ENCODE data around the gene VPS26A. TPM values are rescaled to one million over a fixed set of nuclear protein-coding genes. Genes with fewer than 3 reads are reported as not detected.

Gene VPS26A
- polyA plus RNA-seq, 1 donor from 2014 or later, result 27.6 TPM

DNA sequence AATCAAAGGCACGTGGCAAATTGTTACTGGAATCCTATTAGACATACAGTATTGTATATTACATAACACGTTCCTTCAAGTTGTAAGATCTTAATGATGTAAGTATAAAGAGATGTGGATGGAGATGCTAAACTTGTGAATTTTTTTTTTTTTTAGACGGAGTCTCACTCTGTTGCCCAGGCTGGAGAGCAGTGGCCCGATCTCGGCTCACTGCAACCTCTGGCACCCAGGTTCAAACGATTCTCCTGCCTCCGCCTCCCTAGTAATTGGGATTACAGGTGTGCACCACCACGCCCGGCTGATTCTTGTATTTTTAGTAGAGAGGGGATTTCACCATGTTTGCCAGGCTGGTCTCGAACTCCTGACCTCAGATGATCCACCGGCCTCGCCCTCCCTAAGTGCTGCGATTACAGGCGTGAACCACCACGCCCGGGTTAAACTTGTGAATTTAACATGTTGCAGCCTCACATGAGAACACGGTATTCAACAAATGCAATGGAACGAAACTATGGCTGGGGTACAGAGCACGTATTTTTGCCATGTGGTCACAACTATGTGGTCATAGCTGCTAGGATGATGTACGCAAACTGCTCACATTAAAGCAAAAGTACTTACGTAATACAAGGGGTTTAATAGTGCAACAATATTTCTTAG is 55.2 kb downstream of the VPS26A start:
- Mint-ChIP-seq H3K27me3 (no peaks in the 10 kb centered on the region), H3K4me1 (peaks cover 19 to 28% (median 23%) of the 10 kb centered on the region in 3 donors), H3K36me3 (no peaks in the 10 kb centered on the region), H3K4me3 (peak overlapping the region; percentile 86 to 98 (median 96)), H3K9me3 (no peaks in the 10 kb centered on the region), H3K27ac (peak overlapping the region; percentile 94 to 100 (median 100))

DNA sequence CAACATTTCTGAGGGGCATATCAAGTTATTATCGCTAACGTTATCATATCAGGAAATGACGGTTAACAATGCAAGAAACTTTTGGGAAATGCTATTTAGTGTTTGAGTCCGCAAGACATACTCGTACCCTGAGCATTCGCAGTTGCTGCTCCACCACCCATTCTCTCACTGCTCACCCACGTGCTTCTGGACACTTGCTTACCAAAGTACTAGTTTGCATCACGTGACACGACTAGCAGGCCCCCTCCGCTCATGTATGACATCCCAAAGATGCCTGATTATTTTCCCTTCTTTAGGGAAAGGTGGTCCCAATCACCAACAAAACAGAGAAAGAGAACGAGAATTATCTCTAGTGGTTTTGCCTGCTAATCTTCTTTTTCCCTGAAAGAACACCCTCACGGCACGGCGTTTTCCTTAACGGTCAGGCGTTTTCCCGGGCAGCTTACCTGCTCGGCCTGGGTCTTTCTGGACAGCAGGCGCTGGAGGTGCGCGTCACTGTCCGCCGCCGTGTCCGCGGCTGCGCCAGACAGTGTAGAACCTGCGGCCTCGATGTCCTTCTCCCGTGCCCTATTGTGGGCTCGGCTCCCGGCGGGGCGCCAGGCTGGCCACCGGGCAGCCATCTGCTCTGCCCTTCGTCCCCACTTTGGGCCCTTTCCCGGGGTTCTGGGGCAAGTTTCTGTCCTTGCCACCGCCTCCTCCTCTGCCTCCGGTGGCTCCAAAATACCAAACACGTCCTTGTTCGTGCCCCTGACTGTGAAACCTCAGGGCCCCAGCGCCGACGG is 56.0 kb downstream of the VPS26A start, which contains the start of gene SUPV3L1:
TSS of gene SUPV3L1 (plus strand) at position 492 of the 782 bp plus-strand sequence. CDS start at position 550, 58 bp downstream.
- Mint-ChIP-seq H3K4me1 (peaks cover 19 to 32% (median 23%) of the 10 kb centered on the region in 3 donors), H3K4me3 (peak within 1 kb of the TSS; percentile 86 to 98 (median 96)), H3K9me3 (no peaks in the 10 kb centered on the region), H3K27ac (peak within 1 kb of the TSS; percentile 94 to 100 (median 100)), H3K36me3 (no peaks in the 10 kb centered on the region), H3K27me3 (no peaks in the 10 kb centered on the region)

DNA sequence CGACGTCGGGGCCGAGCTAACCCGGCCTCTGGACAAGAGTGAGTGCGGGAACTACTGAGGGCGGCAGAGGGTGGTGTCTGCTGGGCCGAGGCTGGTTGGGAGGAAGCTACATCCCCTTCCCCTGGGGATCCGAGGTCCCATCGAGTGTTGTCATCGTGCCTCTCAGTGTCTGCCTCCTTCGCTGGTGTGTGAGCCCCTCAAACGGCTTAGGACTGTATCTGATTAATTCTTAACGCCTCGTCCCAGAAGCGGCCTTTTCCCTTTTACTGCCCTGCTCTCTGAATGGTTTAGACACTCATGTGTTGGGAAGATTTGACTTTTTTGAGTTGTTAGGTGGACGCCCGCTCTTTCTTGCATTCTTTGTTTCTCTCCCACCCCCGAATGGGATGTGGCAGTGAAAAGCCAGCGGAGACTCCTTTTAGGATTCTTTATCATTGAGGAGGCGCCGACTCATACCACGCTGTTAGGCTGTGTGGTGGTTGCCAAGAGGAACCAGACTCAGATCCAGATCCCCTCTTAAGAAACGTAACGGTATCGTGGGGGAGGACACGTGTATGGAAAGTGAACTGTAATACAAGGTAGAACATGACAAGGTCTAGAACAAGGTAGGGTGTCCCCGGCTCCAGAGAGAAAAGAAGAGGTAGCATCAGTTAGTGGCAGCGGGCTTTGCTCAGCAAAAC is 56.7 kb downstream of the VPS26A start:
- H3K36me3 Mint-ChIP-seq, result no peaks in the 10 kb centered on the region
- H3K9me3 Mint-ChIP-seq, result no peaks in the 10 kb centered on the region
- no peaks in the 10 kb centered on the region for H3K27me3 Mint-ChIP-seq
- H3K4me3 Mint-ChIP-seq, result peak overlapping the region; percentile 86 to 98 (median 96)
- peaks cover 19 to 33% (median 26%) of the 10 kb centered on the region in 3 donors for H3K4me1 Mint-ChIP-seq
- peak overlapping the region; percentile 94 to 100 (median 100) for H3K27ac Mint-ChIP-seq

DNA sequence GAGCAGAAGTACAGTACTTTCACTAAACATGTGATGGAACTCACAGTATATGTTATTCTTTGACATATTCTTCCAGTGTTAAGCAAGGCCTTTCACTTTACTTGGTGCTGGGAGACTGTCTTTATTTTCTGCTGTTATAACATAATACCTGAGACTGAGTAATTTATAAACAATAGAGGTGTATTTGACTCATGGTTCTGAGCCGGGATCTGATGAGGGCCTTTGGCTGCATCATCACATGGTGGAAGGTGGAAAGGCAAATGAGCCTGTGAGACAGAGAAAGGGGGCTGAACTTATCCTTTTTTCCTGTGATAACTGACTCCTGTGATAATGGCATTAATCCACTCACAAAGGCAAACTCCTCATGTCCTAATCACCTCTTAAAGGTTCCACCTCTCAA is 57.5 kb downstream of the VPS26A start:
- peak overlapping the region; percentile 94 to 100 (median 100) for H3K27ac Mint-ChIP-seq
- no peaks in the 10 kb centered on the region for H3K27me3 Mint-ChIP-seq
- no peaks in the 10 kb centered on the region for H3K9me3 Mint-ChIP-seq
- H3K4me1 Mint-ChIP-seq, result peaks cover 19 to 34% (median 26%) of the 10 kb centered on the region in 3 donors
- H3K36me3 Mint-ChIP-seq, result no peaks in the 10 kb centered on the region
- peak overlapping the region; percentile 86 to 98 (median 96) for H3K4me3 Mint-ChIP-seq

DNA sequence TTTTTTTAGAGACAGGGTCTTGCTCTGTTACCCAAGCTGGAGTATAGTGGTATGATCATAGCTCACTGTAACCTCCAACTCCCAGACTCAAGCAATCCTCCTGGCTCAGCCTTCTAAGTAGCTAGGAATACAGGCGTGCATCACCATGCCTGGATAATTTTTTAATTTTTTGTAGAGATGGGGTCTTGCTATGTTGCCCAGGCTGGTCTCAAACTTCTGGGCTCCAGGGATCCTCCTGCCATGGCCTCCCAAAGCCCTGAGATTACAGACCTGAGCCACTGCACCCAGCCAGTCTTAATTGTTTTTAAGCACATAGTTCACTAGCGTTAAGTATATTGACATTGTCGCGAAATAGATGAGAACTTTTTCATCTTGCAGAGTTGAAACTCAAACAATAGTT is 58.0 kb downstream of the VPS26A start:
- Mint-ChIP-seq H3K36me3 (no peaks in the 10 kb centered on the region), H3K27me3 (no peaks in the 10 kb centered on the region), H3K9me3 (no peaks in the 10 kb centered on the region), H3K4me1 (peaks cover 19 to 34% (median 26%) of the 10 kb centered on the region in 3 donors), H3K4me3 (peak overlapping the region in 1 of 4 donors; percentile 42), H3K27ac (no peak overlapping the region)

DNA sequence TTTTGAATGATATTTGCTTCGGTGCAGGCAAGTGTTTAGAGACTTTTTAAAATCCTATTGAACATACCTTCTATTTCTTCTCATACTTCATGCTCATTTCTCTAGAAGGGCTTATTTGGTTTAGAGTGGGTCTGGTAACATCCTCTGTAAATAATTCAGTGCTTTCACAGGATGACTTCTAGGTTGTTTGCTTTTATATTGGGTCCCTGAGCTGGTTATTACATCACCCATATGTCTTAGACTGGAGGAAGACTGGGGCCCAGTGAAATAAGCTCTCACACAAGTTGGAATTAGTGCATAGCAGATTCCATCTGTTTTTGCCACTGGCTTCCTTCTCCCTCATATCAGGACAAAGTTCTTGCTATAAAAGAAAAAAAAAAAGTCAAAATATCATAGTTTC is 62.5 kb downstream of the VPS26A start:
- no peaks in the 10 kb centered on the region for H3K9me3 Mint-ChIP-seq
- H3K36me3 Mint-ChIP-seq, result peaks cover 3% of the 10 kb centered on the region
- H3K27ac Mint-ChIP-seq, result peak overlapping the region in 1 of 3 donors; percentile 48
- H3K4me1 Mint-ChIP-seq, result peaks cover 4 to 18% (median 17%) of the 10 kb centered on the region in 3 donors
- H3K4me3 Mint-ChIP-seq, result peak overlapping the region in 1 of 4 donors; percentile 61
- no peaks in the 10 kb centered on the region for H3K27me3 Mint-ChIP-seq

DNA sequence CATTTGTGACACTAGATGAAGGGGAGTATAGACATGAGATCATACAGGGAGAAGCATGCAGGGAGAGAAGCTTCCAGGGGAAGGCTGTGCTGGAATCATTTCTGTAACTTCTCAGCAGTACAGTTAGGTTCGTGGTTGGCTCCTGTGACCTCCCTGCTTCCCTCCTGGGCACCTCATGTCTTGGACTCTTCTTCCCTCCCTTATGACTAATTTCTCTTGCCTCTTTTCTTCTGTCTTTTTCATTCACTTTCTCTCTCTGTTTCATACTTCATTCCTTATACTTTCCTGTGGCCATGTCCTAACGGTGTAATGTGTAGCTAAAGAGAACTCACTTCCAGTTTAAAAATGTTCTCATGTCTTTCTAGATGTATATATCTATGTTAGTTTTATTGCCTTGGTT is 77.1 kb downstream of the VPS26A start:
- Mint-ChIP-seq H3K4me1 (peaks cover 3 to 13% (median 10%) of the 10 kb centered on the region in 3 donors), H3K4me3 (no peak overlapping the region), H3K27me3 (no peaks in the 10 kb centered on the region), H3K36me3 (peaks cover 7% of the 10 kb centered on the region), H3K9me3 (no peaks in the 10 kb centered on the region), H3K27ac (peak overlapping the region in 2 of 3 donors; percentile 5 to 51)

DNA sequence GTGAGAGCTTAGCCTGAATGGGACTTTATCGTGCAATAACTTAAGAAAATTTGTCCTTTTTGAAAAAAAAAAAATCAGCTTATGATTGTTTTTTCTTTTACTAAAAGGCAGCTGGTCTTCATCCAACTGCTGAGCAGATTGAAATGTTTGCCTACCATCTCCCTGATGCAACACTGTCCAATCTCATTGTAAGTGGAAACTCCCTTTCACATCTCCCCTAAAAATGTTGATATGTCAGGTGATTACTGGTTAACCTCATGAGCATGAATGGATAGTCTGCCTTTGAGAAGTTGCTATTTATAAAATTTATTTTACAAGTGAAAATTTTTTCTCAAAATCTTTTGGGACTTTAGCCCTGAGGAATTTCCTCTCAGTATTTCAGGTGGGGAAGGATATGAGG is 78.4 kb downstream of the VPS26A start:
- no peaks in the 10 kb centered on the region for H3K9me3 Mint-ChIP-seq
- H3K27ac Mint-ChIP-seq, result peak overlapping the region; percentile 5 to 81 (median 53)
- no peaks in the 10 kb centered on the region for H3K27me3 Mint-ChIP-seq
- no peak overlapping the region for H3K4me3 Mint-ChIP-seq
- peaks cover 3 to 13% (median 10%) of the 10 kb centered on the region in 3 donors for H3K4me1 Mint-ChIP-seq
- peaks cover 7% of the 10 kb centered on the region for H3K36me3 Mint-ChIP-seq

DNA sequence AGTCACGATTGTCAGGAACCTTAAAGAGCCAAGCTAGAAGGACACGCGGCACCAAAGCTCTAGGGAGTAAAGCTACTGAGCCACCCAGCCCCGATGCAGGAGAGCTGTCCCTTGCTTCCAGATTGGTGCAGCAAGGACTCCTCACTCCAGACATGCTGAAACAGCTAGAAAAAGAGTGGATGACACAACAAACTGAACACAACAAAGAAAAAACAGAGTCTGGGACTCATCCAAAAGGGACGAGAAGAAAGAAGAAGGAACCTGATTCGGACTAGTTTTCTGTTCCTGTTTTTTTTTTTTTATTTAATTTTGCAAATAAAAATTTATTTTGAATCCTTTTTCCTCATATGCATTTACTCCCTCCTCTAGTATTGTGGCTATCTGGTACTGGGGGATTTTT is 84.8 kb downstream of the VPS26A start:
- Mint-ChIP-seq H3K36me3 (peaks cover 3% of the 10 kb centered on the region), H3K4me1 (peaks cover 0 to 7% (median 5%) of the 10 kb centered on the region in 3 donors), H3K27me3 (no peaks in the 10 kb centered on the region), H3K27ac (no peak overlapping the region), H3K9me3 (no peaks in the 10 kb centered on the region), H3K4me3 (no peak overlapping the region)

DNA sequence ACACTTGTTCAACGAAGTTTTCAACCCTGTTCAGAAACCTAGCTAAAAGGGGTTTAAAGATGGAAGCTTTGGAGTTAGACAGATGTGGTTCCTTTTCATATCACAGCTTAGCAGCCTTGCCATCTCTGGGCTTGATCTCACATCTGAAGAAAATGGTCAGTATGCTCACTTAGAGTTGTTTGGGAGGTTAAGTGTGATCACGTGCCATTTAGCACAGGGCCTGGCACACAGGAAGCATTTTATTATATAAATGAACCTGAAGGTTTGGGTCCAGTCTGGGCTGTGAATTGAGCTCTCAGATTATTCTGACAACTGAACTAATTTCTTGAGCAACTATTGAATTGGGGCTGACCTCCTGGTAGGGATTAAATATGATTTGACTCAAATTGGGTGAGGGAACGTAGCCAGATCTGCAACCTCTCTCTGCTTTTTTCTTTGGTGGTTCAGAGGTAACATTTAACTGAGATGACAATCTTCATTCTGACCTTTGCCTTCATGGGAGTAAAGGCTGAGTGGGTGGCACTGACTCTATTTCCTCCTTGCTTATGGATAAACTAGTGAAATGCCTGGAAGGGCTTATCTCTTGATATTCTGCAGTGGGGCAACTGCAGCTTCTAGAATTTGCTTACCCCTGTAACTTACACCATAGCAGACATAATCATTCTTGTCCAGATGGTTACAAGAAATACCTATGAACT is 86.0 kb downstream of the VPS26A start:
- H3K27ac Mint-ChIP-seq, result no peak overlapping the region
- peaks cover 0 to 4% (median 0%) of the 10 kb centered on the region in 3 donors for H3K9me3 Mint-ChIP-seq
- peaks cover 0 to 6% (median 2%) of the 10 kb centered on the region in 3 donors for H3K4me1 Mint-ChIP-seq
- H3K4me3 Mint-ChIP-seq, result no peak overlapping the region
- peaks cover 3% of the 10 kb centered on the region for H3K36me3 Mint-ChIP-seq
- H3K27me3 Mint-ChIP-seq, result no peaks in the 10 kb centered on the region

DNA sequence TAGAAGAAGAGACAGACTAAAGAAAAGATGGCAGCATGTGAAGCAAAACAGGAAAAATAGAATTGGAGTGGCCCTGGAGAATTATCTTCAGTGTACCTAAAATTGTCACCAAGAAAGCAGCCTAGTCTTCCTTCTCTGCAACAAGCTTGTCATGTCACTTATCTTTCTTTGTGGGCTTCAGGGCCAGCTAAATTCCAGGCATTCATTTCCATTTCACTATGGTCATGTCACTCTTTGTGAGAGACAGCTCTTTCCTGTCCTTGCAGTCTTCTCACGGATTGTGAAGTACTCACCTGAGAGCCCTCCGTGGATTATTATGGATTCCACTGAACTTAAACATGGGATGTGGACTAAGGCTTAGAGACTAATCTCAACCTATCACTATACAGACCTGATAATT is 87.1 kb downstream of the VPS26A start:
- Mint-ChIP-seq H3K9me3 (peaks cover 0 to 4% (median 0%) of the 10 kb centered on the region in 3 donors), H3K27me3 (peaks cover 9% of the 10 kb centered on the region)

DNA sequence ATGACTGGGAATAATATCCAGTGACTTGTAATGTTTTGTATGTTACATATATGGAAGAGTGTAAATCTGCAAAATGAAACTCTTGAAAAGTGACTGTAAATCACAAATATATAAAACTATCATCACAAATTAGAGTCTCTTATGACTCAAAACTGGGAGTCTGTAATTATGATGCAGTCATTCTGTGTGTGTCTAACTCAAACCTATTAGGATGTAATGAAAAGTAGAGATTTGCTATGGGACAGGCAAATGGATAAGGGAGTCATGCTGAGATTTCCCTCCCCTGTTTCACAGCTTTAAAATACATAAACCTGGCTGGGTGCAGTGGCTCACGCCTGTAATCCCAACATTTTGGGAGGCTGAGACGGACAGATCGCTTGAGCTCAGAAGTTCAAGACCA is 87.5 kb downstream of the VPS26A start:
- no peak overlapping the region for H3K4me3 Mint-ChIP-seq
- H3K9me3 Mint-ChIP-seq, result peaks cover 0 to 4% (median 0%) of the 10 kb centered on the region in 3 donors
- no peak overlapping the region for H3K27ac Mint-ChIP-seq
- H3K36me3 Mint-ChIP-seq, result peaks cover 4% of the 10 kb centered on the region
- H3K27me3 Mint-ChIP-seq, result peaks cover 10% of the 10 kb centered on the region
- H3K4me1 Mint-ChIP-seq, result peaks cover 2 to 9% (median 6%) of the 10 kb centered on the region in 3 donors

More for the DNA sequence above, 87.1 kb downstream of the VPS26A start:
- no peak overlapping the region for H3K4me3 Mint-ChIP-seq
- H3K27ac Mint-ChIP-seq, result no peak overlapping the region
- H3K36me3 Mint-ChIP-seq, result peaks cover 3% of the 10 kb centered on the region
- peaks cover 2 to 9% (median 6%) of the 10 kb centered on the region in 3 donors for H3K4me1 Mint-ChIP-seq

DNA sequence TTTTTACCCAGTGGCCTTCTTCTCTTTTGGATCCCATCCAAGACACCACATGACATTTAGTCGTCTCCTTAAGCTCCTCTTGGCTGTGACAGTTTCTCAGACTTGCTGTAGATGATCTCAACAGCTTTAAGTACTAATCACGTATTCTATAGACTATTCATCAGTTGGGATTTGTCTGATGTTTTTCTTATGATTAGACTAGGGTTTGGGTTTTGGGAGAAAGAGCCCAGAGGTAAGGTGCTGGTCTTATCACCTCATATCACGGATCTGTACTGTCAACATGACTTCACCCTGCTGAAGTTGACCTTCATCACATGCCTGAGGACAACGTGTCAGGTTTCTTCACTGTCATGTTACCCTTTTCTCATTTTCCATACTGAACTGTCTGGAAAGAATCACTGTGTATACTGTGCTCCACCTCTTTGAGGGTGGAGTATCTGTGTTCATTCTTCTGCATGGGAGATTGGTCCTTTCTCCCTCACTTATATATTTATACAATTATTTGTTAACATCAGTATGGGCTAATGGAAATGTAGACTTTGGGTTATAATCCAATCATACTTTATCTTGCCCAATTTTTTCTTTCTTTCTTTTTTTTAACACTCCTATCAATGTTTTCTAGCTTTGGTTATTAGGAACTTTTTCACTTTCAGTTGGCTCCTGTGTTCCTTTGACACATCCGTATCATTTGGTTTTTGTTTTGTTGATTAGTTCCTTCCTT is 89.8 kb downstream of the VPS26A start:
- peaks cover 2 to 7% (median 6%) of the 10 kb centered on the region in 3 donors for H3K4me1 Mint-ChIP-seq

DNA sequence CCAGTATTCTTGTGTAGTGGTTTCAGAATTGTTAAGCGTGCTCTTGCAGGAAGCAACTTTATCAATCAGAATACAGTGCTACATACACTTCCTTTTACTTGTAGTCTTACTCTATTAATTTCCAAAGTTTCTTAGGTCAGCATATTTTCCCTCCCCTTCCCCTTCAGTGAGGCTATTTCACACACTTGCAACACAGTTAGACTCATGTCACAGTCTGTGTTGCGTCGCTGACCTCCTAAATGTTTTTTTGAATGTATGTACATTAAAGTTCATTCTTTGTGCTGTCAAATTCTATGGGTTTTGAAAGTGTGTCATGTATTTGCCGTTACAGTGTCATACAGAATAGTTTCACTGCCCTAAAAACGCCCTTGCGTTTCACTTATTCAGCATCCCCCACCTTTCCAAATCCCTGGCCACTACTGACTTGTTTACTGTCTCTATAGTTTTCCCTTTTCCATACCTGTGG is 90.7 kb downstream of the VPS26A start:
- peaks cover 13% of the 10 kb centered on the region for H3K27me3 Mint-ChIP-seq
- H3K4me1 Mint-ChIP-seq, result peaks cover 0 to 6% (median 6%) of the 10 kb centered on the region in 3 donors
- H3K9me3 Mint-ChIP-seq, result peaks cover 0 to 4% (median 0%) of the 10 kb centered on the region in 3 donors
- H3K36me3 Mint-ChIP-seq, result peaks cover 1% of the 10 kb centered on the region
- H3K4me3 Mint-ChIP-seq, result no peak overlapping the region
- no peak overlapping the region for H3K27ac Mint-ChIP-seq

More for the DNA sequence above, 89.8 kb downstream of the VPS26A start:
- peaks cover 0 to 4% (median 0%) of the 10 kb centered on the region in 3 donors for H3K9me3 Mint-ChIP-seq
- H3K27me3 Mint-ChIP-seq, result peaks cover 13% of the 10 kb centered on the region
- H3K27ac Mint-ChIP-seq, result no peak overlapping the region
- H3K36me3 Mint-ChIP-seq, result peaks cover 1% of the 10 kb centered on the region
- H3K4me3 Mint-ChIP-seq, result no peak overlapping the region

Data from IgD-negative memory B cell (primary cell).